Endothelial cell of umbilical vein (primary cell): ENCODE data around the gene SH3YL1. TPM values are rescaled to one million over a fixed set of nuclear protein-coding genes. Genes with fewer than 3 reads are reported as not detected.

Source experiments
- BruUV-seq: library from RNA; stranded (reverse); fragments of 400-500 nt; replicated peaks from 2 replicates; lab custom pipeline; 2021; lab: Mats Ljungman, UMichigan
- CTCF ChIA-PET: fragments of 300-600, 350-600 bp; sonication (Branson Sonifier 250); formaldehyde crosslinking; loops from one replicate; lab custom pipeline; 2021; ENCODE audit warnings: antibody characterized with exemption, inconsistent platforms; lab: Charles Lee
- POLR2A ChIA-PET: fragments of 300-600, 350-600 bp; sonication (Branson Sonifier 250); formaldehyde crosslinking; loops from one replicate; lab custom pipeline; 2021; ENCODE audit warnings: antibody characterized with exemption, inconsistent platforms; lab: Charles Lee
- DNase-seq: peaks from one replicate; pipeline ENCODE4 v3.0.0-alpha.2; 2011; ENCODE audit warnings: low read depth, low spot score
- FAIRE-seq: peaks from 2 replicates; lab custom pipeline; 2011; peaks lifted over from hg19 to GRCh38; lab: Jason Lieb, UNC
- H2AFZ ChIP-seq: 2 replicates; pipeline ENCODE4 v1.6.0; 2012; ENCODE audit warnings: low read depth, low read length, control low read depth, inconsistent platforms
- H3K27ac ChIP-seq: 2 replicates; pipeline ENCODE4 v1.5.1; 2011; ENCODE audit warnings: low read depth, mild to moderate bottlenecking, control low read depth, low read length, moderate library complexity; ENCODE audit not compliant: insufficient read depth
- H3K27me3 ChIP-seq, 2 experiments: 2 replicates each; pipeline versions ENCODE4 v1.6.0 to v1.6.1; 2011; ENCODE audit warnings: low read length in 2 of 2, mixed read lengths in 1 of 2; ENCODE audit not compliant: control insufficient read depth in 2 of 2, insufficient read depth in 2 of 2
- H3K36me3 ChIP-seq, 2 experiments: 2 replicates in 1 of 2; 3 replicates in 1 of 2; pipeline ENCODE4 v1.5.1; 2011; ENCODE audit warnings: low read length in 2 of 2, mild to moderate bottlenecking in 1 of 2, moderate library complexity in 1 of 2; ENCODE audit not compliant: control insufficient read depth in 2 of 2, insufficient read depth in 2 of 2; ENCODE audit errors: extremely low read depth in 1 of 2
- H3K4me1 ChIP-seq: 3 replicates; pipeline ENCODE4 v1.5.1; 2011; ENCODE audit warnings: mild to moderate bottlenecking, low read length; ENCODE audit not compliant: control insufficient read depth, insufficient read depth; ENCODE audit errors: extremely low read depth
- H3K4me2 ChIP-seq: 2 replicates; pipeline ENCODE4 v1.6.1; 2011; ENCODE audit warnings: low read length, control low read depth, mixed read lengths; ENCODE audit not compliant: insufficient read depth
- H3K4me3 ChIP-seq, 3 experiments: fragments of 200-600 bp in 1 of 3; sonication (generic), shearing (Covaris generic) in 1 of 3; replicated peaks in 1 of 3; 2 replicates each; pipeline ENCODE4 v1.5.1; 2011 to 2016; ENCODE audit warnings: control low read depth in 3 of 3, low read length in 3 of 3, mild to moderate bottlenecking in 2 of 3, inconsistent platforms in 1 of 3, low read depth in 1 of 3, moderate library complexity in 1 of 3; ENCODE audit not compliant: insufficient read depth in 1 of 3
- H3K79me2 ChIP-seq: 2 replicates; pipeline ENCODE4 v1.6.0; 2012; ENCODE audit warnings: low read length, inconsistent platforms; ENCODE audit not compliant: control insufficient read depth, insufficient read depth
- H3K9ac ChIP-seq: replicated peaks from 2 replicates; pipeline ENCODE3; 2011; ENCODE audit warnings: low read length, control low read depth; ENCODE audit not compliant: insufficient read depth; ENCODE audit errors: extremely low read depth
- H3K9me1 ChIP-seq: replicated peaks from 3 replicates; pipeline ENCODE4 v1.6.0; 2011; ENCODE audit warnings: mild to moderate bottlenecking, low read length; ENCODE audit not compliant: control insufficient read depth, insufficient read depth; ENCODE audit errors: extremely low read depth
- H3K9me3 ChIP-seq: replicated peaks from 2 replicates; pipeline ENCODE4 v1.5.1; 2012; ENCODE audit warnings: low read length, inconsistent platforms; ENCODE audit not compliant: control insufficient read depth, insufficient read depth
- H4K20me1 ChIP-seq: replicated peaks from 2 replicates; pipeline ENCODE3; 2011; ENCODE audit warnings: mild to moderate bottlenecking, low read length; ENCODE audit not compliant: control insufficient read depth, insufficient read depth; ENCODE audit errors: extremely low read depth
- EZH2 ChIP-seq: IDR thresholded peaks from 2 replicates; pipeline ENCODE4 v1.6.1; 2012; ENCODE audit warnings: borderline replicate concordance, low read depth, mild to moderate bottlenecking, moderate library complexity, low read length, inconsistent platforms; ENCODE audit not compliant: severe bottlenecking
- GATA2 ChIP-seq: IDR thresholded peaks from 2 replicates; pipeline ENCODE4 v1.7.0; 2011; ENCODE audit warnings: low read depth, mild to moderate bottlenecking, moderate library complexity, mixed read lengths, low read length; ENCODE audit not compliant: insufficient read length, insufficient read depth
- JUN ChIP-seq: IDR thresholded peaks from 2 replicates; pipeline ENCODE4 v1.6.1; 2011; ENCODE audit warnings: borderline replicate concordance, low read depth; ENCODE audit not compliant: insufficient read length, insufficient read depth
- MYC ChIP-seq: IDR thresholded peaks from one replicate; pipeline ENCODE4 v1.6.1; 2011; ENCODE audit warnings: mild to moderate bottlenecking, low read depth, low read length
- POLR2A ChIP-seq: IDR thresholded peaks from 2 replicates; pipeline ENCODE4 v1.6.1; 2012; ENCODE audit warnings: low read depth, mild to moderate bottlenecking, control low read depth, low read length
- POLR2AphosphoS5 ChIP-seq: IDR thresholded peaks from 2 replicates; pipeline ENCODE4 v1.6.1; 2012; ENCODE audit warnings: low read depth, mild to moderate bottlenecking, control low read depth, low read length, moderate library complexity; ENCODE audit not compliant: insufficient read depth
- dilution Hi-C: fragments of 300-500 bp; cut with MboI; formaldehyde crosslinking; loops from one replicate; pipeline ENCODE4 v1.15.0; 2019; ENCODE audit warnings: low sequenced_read_pairs; ENCODE audit not compliant: extremely low pct_ligation_motif_present
- intact Hi-C: fragments of 100-400 bp; cut with micrococcal nuclease; formaldehyde crosslinking; loops from one replicate; pipeline ENCODE4 v1.10.0; 2022
- polyA plus RNA-seq, 4 experiments: library from polyadenylated mRNA; depleted of rRNA in 3 of 4; stranded (reverse) in 3 of 4; unstranded in 1 of 4; fragments of >200 nt; gene quantifications; 2 replicates each; pipeline versions ENCODE4 v1.2.1 to v1.2.3, GENCODE V29; 2011 to 2012; ENCODE audit warnings: missing spikeins in 1 of 4
- total RNA-seq: library from RNA; stranded (reverse); gene quantifications from 2 replicates; pipeline ENCODE4 v1.2.3, GENCODE V29; 2021
- TF ChIP-seq, protein P1 (sequence below), 2 donors: IDR thresholded peaks; 1 replicate in 1 of 2; 2 replicates in 1 of 2; pipeline ENCODE4 v1.5.1; 2011; ENCODE audit warnings: low read length in 2 of 2, mild to moderate bottlenecking in 2 of 2, moderate library complexity in 2 of 2, control low read depth in 1 of 2, inconsistent platforms in 1 of 2, low read depth in 1 of 2; ENCODE audit not compliant: insufficient read depth in 1 of 2; ENCODE audit errors: extremely low read depth in 1 of 2
- TF ChIP-seq, protein P2 (sequence below): IDR thresholded peaks from 2 replicates; pipeline ENCODE4 v1.6.1; 2011; ENCODE audit not compliant: insufficient read depth, insufficient read length

SH3YL1 gene
- total and polyA plus RNA-seq, 2 donors (not counting 3 experiments of a cell fraction or from before 2014, with no cell fraction given), result 12.5 to 22.4 TPM

DNA sequence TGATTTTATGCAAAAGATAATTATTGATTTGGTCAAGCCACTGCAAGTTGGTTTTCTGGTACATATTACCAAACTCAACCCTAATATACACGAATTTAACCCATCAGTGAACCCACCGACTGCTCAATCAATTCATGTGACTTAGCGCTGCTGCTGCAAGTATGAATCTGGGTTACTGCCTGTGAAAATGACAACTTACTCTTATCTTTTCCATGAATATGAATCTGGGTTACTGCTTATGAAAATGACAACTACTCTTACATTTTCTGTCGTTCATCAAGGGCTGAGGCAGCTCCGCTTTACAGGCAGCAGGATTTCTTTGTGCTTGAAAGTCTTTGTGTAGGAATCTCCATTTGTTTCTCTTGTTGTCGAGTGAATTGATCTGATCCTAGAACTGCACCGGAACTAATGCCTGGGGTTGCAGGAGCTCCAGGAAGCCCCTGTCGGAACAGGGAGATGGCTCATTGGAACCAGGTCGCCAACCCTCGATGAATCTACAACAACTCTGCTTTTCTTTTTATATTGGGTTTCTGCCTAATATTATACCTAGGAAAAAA is 46.2 kb upstream of the SH3YL1 start:
- dilution Hi-C loops (no loop called here), intact Hi-C loops (no loop called here)
- Histone ChIP-seq H3K9me3 (no peaks in the 10 kb centered on the region), H3K79me2 (no peaks in the 10 kb centered on the region), H3K27me3 (no peaks in the 10 kb centered on the region), H3K27ac (no peak overlapping the region), H3K9ac (no peak overlapping the region), H3K4me2 (no peak overlapping the region), H3K4me1 (no peaks in the 10 kb centered on the region), H4K20me1 (no peaks in the 10 kb centered on the region), H2AFZ (no peak overlapping the region), H3K9me1 (no peaks in the 10 kb centered on the region), H3K4me3 (no peak overlapping the region), H3K36me3 (no peaks in the 10 kb centered on the region)
- POLR2A ChIA-PET, result no interaction called here
- TF ChIP-seq, protein P1, sequence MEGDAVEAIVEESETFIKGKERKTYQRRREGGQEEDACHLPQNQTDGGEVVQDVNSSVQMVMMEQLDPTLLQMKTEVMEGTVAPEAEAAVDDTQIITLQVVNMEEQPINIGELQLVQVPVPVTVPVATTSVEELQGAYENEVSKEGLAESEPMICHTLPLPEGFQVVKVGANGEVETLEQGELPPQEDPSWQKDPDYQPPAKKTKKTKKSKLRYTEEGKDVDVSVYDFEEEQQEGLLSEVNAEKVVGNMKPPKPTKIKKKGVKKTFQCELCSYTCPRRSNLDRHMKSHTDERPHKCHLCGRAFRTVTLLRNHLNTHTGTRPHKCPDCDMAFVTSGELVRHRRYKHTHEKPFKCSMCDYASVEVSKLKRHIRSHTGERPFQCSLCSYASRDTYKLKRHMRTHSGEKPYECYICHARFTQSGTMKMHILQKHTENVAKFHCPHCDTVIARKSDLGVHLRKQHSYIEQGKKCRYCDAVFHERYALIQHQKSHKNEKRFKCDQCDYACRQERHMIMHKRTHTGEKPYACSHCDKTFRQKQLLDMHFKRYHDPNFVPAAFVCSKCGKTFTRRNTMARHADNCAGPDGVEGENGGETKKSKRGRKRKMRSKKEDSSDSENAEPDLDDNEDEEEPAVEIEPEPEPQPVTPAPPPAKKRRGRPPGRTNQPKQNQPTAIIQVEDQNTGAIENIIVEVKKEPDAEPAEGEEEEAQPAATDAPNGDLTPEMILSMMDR (IDR thresholded peaks at IDR 0.05; ENCODE audit: extremely low read depth in 1 of 2, insufficient read depth in 1 of 2, low read depth in 1 of 2, low read length in 2 of 2), result no peak
- no peak for TF ChIP-seq POLR2A
- no peak for TF ChIP-seq MYC
- TF ChIP-seq EZH2, result no peak
- no peak for TF ChIP-seq GATA2
- TF ChIP-seq POLR2AphosphoS5, result no peak
- TF ChIP-seq, protein P2, sequence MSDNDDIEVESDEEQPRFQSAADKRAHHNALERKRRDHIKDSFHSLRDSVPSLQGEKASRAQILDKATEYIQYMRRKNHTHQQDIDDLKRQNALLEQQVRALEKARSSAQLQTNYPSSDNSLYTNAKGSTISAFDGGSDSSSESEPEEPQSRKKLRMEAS, result no peak
- TF ChIP-seq JUN, result no peak
- DNase-seq (no peak), FAIRE-seq (no peak)
- CTCF ChIA-PET, result interaction anchor here (1.6 kb wide), 1 partner anchor 20 kb away, joined by 3 read pairs; no protein-coding TSS in a partner anchor
- BruUV-seq, result no TSS peak
